GM18499 (cell line): ENCODE data around the gene ASAP2.

Experiments used
- ATAC-seq: cut with Tn5 transposase; IDR thresholded peaks from one replicate; pipeline ENCODE4 v1.9.1; 2021; ENCODE audit warnings: moderate number of reproducible peaks; ENCODE audit not compliant: insufficient read depth, unreplicated experiment

Gene ASAP2

DNA sequence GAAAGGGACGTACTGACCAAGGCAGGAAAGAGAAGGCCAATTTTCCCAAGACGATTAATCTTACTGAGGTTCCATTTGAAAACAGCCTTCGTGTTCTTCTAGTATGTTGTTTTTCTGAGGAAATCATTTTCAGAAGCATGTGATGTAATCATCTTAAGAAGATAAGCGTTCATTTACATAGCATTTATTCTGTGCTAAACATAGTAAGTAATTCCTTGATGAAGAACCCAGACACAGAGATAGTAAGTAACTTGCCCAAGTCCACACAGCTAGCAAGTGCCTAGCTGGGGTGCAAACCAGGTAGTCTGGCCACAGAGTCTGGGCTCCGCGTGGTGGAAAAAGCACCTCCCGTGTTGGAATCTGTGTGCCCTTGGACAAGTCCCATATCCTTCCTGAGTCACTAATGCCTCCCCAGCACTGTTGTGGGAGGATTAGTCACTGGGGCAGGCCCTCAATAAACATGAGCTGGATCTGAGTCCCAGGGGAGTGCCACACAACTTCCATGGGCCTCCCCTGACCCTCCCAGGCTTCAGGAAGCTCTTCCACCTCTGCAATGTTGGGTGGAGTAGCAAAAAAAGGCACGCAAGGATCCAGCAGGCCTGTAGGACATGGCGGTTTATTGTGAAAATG, 26.9 kb upstream of the ASAP2 start:
- no peak for ATAC-seq

DNA sequence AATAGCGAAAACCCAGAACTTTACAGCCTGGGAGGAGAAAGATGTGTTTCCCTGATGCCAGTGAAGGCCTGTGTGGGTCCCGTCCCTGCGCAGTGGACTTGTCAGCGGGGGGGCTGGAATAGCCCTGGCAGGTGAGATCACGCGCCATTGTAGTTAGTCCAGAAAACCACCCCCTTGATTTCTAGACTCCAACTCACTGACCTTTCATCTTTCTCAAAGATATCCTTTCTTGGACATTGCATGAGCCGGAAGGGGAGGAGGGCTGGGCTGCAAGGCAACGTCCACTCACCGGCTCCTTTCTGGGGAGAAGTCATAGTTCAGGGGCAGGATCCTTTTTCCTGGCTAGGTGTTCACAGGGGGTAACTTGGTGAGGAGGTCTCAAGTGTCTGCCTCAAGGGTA, 22.3 kb upstream of the ASAP2 start:
- ATAC-seq: no peak

DNA sequence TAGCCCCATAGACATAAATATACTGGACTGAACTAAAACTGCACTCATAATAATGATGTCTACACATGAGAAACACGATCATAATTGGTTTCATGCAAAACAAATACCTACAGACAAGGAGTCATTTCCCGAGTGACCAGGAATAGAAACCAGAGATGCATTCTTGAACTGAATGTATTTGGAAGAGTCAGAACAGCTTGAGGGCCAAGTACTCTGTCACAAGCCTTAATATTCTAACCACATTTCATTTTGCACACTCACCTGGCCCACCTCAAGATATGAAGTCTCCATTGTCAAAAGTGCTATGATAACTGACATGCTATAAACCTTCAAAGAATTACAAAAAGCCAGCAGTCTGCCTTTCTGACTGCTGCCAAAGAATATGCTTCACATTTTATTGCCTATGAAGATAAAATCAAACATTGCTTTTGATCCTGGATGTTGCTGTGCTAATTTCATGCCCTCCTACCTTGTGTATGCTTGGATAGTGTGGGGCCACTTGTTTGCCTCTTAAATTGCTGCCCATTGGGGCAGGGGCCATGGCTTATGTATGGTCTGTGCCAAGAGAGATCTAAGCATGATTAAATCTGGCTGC, 18.9 kb upstream of the ASAP2 start:
- no peak for ATAC-seq

DNA sequence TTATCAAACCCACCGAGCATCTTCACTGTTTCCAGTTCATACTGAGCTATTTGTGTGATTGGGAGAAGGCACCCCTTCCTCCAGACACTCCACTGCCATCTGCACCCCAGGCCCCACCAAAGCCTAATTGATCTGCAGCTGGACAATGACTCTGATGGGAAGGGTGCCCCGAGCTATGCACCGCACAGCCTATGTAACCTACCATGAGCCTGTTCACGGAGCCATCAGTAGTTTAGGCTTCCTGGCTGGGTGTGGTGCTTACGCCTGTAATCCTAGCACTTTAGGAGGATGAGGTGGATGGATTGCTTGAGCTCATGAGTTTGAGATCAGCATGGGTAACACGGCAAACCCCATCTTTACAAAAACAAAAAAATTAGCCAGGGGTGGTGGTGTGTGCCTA, 17.8 kb upstream of the ASAP2 start:
- ATAC-seq: no peak

DNA sequence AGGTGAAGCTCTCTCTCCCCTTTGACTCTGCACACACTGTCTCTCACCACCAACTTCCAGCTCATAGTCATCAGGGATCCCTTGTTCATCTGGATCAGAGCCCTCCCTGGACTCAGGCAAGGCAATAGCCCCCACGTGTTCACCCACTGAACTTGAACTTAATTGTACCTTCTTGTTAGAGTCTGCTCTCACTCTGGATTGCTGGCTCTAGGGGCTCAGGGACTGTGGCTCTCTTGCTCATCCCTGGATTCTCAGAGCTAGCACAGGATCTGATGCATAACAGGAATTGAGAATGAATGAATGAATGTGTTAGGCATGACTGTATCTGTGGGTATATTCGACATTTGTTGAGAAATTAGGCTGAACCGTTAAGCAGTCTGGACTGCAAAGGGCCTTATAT, 16.7 kb upstream of the ASAP2 start:
- no peak for ATAC-seq

DNA sequence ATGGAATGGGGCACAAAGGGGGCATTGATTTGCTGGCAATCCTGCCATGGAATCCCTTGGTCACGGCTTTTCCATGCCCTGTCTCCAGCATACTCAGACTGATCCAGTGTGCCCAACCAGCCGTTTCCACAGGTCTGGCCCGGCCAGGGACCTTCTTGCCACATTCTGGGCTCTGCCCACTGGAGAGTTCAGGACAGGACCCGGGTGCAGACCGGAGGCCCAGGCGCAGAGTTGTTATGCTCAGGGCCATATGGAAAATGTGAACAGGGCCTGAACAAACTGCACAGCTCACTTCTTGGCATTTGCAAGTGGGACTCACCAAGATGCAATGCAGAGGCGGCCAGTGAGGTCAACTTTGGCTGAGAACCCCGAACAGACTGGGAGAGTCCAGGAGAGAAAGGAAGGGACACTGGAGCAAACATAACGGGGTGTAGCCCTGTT, 15.6 kb upstream of the ASAP2 start:
- no peak for ATAC-seq

DNA sequence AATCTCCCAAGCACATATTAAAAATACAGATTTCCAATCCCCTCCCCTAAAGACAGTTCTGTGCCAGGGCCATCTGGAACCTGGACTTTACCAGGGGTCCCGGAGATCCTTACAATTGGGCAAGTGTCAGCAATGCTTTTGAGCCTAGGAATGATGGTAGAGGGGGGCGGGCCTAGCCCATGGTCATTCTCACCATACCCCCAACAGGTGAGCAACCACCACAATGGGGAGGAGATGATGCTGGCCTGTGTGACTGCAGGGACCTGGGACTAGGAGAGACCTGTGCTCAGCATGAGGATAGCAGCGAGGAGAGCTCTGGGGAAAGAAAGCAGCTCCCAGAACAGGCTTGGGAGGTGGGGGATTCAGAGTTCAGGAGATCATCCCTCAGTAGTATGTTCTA, 13.9 kb upstream of the ASAP2 start:
- no peak for ATAC-seq

DNA sequence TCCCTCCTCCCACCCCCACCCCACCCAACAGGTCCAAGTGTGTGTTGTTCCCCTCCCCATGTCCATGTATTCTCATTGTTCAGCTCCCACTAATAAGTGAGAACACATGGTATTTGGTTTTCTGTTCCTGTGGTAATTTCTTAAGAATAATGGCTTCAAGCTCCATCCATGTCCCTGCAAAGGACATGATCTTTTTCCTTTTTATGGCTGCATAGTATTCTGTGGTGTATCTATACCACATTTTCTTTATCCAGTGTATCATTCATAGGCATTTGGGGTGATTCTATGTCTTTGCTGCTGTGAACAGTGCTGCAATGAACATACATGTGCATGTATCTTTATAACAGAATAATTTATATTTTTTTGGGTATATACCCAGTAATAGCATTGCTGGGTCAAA, 12.3 kb upstream of the ASAP2 start:
- no peak for ATAC-seq

DNA sequence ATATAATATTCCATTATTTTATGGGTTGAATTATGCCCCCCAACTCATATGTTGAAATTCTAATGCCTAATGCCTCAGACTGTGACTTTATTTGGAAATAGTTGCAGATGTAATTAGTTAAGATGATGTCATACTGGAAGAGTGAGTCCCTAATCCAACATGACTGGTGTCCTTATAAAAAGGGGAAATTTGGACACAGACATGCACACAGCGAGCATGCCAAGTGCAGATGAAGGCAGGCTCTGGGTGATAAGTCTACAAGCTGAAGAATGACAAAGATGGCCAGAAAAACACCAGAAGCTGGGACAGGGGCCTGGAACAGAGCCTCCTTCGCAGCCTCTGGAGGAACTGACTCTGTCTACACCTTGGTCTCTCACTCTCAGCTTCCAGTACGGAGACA, 10.0 kb upstream of the ASAP2 start:
- no peak for ATAC-seq

DNA sequence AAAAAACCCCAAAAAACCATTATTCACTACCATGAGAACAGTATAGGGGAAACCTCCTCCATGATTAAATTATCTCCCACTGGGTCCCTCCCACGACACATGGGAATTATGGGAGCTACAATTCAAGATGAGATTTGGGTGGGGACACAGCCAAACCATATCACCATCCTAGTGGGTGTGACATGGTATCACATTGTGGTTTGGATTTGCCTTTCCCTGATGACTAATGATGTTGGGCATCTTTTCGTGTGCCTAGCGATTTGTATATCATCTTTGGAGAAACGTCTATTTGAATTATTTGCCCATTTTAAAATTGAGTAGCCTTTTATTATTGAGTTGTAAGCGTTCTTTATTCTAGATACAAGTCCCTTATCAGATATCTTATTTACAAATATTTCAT, 8.7 kb upstream of the ASAP2 start:
- no peak for ATAC-seq

DNA sequence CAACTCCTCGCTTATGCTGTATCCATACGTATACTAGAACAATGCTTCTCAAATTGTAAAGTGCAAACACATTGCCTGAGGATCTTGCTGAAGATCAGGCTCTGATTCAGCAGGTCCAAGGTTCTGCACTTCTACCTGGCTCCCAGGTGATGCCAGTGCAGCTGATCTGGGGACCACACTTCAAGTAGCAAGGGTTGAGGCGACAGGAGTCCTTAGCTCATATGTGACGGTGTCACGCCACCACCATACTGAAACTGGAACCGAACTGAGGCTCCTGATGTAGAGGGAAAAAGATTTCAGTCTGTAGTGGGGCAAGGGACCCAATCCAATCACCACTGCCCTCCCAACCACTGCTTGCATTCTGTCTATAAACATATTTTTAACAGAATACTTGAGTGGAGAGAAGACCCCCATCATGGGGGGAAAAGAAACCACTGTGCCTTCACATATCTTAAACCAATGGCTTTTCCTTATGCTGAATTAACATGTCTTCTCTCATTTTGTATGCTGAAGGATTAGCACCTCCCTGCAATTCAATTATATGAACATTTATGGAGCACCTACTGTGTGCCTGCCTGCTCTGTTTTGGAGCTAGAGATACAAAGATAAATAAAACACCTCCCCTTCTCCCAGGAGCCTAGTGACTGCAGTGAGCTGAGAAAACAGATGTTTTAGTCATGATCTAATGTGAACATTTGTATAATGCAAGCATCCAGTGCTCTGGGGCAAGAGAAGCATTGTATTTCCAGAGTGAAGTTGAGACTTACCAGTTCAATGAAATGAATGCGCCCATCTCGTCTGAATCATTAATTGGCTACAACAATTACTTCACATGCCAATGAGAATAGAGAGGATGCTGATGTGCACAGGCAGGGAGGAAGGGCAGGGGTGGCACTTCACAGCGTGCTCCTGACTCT, 6.6 kb upstream of the ASAP2 start:
- ATAC-seq: no peak

DNA sequence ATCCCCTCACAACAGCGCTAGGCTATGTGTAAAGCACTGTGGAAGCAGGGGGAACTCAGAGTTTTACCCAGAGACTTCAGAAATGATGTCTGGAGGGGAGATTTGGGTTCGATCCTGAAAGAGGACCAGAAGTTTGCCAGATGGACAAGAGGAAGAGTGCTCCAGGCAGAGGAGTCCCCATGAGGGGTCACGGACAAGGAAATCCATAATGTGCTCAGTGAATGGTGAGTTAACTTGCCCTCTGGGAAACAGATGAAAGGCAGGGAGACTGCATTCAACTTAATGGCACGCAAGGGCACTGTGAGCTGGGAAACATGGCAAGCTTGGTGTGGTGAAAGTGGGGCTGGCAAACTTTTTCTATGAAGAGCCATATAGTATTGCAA, 6.0 kb upstream of the ASAP2 start:
- no peak for ATAC-seq

DNA sequence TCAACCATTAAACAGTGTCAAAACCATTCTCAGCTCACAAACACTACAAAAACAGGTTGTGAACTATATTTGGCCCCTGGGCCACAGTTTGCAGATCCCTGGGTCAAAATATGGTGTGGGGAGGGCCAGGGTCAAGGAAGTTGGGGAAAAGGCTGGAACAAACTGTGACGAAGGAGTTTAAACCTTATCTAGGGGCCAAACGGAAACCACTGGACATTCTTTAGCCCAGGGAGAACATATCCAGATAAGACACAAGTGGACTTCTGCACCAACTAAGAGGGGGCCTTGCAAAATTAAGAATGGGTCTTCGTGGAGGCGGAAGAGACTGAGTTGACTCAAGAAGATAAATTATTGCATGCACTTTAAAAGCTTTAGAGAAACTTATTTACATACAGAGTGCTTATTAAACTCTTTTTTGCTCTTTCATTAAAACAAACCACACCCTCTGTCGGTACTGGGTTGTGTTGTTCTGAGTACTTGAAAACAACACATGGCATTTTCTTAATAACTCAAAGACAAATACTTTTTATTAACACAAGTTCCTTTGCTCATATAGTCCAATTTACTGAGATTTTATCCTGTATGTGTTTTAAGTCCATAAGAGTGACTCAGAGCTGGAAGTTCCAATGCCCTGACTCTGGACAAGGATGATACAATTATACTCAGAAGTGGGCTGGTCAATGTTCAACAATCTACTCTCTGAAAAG, 5.3 kb upstream of the ASAP2 start:
- no peak for ATAC-seq

DNA sequence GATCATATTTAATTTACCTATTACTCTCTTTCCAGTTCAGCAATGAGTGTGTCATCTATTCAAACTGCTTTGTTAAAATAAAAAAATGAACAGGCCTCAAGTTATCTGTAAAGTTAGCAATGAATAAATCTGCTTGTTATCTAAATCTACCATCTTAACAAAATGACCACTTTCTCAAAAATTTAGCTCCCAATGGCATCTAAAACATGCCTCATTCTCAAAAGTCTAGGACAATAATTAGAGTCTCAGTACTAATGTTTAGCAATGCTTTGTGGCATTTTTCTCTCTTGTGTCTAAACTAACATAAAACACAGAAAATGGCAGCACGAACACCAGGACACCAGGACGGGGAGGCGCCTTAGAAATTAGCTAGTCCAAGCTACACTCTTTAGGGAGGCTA, 3.6 kb upstream of the ASAP2 start:
- no peak for ATAC-seq

DNA sequence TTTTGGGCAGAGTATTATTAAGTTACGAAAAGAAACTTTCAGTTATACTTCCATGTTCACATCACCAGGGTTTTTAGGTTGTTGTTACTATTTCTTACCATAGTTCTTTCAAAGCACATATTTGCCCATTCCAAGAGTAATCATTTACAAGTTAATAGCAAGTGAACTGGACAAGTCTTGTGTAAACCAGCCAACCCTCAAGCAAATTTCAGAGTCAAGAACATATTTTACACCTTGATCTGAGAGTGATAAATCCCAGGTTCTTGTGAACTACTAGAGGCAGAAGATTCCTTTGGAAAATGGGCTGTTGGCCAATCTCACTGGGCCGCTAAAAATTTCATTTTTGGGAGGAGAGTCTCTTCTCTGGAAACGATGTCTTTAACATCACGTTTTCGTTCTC, 2.7 kb upstream of the ASAP2 start:
- no peak for ATAC-seq

DNA sequence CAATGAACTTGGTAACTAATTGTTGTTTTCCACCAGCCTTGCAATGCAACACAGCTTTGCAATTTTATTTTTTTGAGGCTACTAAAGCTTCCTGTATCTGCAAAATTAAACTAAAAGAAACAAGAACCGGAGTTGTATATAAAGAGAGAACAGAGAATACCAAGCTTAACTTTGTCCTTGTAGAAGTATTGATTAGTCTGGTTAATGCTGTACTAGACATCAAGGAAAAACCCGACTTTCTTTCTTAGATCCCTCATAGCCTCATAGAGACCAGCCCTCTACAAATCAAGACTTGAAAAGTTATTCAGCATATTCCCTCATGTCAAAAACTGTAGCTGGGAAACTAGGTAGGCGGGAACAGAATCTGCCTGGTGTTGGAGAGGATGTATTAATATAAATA, 1.7 kb upstream of the ASAP2 start:
- no peak for ATAC-seq

DNA sequence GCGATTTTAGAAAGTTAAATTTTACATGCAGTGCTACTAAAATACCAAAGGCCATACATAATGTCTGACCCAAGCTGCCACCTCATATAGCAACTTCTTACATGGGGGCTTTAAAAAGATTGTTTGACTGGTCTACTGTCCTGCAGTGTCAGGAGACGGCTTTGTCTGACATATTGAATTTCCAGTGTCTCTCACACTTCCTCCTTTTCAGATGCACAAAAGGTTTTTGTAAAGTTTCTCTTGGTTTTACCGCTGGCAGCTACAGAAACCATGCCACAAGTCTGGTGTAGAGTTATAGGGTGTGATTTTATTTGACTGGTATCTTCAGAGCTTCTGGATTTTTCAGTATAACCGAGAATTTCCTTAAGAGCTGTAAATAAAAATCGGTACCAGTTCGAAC, 1.1 kb upstream of the ASAP2 start:
- ATAC-seq: no peak

DNA sequence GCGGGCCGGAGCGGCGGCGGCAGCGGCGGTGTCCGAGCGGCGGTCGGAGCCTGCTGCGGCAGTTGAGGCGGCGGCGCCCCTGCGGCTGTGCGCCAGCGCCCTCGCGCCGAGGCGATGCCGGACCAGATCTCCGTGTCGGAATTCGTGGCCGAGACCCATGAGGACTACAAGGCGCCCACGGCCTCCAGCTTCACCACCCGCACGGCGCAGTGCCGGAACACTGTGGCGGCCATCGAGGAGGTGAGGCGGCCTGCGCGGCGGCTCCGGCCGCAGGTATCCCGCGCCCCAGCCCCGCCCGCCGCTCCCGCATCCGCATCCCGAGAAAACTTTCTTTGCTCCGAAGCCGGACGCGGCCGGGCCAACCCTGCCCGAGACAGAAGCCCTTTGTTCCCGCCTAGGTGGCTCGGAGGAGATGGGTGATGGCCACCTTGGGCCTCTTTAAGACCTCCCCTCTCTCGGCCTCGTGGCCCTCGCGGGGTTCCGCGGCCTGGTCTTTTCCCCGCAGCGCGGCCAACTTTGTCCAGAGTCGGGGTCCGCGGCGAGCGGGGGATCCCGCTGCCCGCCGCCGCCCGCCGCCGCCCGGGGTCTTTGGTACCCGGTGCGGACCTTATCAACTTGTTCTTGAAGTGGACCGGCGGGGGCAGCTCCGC, 504 bp downstream of the ASAP2 start:
- ATAC-seq: no peak

DNA sequence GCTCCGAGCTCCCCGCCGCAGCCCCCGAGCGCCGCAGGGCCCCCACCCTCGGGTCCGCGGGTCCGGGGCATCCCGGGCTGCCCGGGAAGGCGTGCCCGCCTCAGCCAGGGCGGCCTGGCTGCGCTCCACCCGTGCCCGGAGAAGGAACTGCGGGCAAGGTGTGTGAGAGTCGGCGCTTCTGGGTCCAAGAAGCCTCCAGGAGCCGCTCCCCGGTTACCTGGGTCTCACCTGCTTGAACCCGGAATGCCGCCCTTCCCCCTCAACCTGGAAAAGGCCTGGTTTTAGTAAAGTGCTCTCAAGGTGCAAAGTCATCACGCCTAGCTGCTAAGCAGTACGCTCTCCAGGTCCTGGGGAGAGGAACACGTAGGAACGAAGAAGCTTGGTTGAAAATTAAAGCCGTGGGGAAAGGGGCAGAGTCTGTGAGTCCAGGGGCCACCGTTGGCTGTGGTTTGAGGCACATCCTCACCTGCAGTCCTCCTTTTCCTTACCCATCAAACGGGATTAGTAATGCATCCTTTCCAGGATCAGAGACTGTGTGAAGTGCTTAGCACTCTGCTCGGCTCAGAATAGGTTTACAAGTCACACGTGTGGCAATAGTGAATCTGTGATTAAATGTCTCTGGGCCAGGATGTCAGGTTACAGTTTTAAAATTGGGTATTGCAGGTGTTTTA, 1.2 kb downstream of the ASAP2 start:
- no peak for ATAC-seq

DNA sequence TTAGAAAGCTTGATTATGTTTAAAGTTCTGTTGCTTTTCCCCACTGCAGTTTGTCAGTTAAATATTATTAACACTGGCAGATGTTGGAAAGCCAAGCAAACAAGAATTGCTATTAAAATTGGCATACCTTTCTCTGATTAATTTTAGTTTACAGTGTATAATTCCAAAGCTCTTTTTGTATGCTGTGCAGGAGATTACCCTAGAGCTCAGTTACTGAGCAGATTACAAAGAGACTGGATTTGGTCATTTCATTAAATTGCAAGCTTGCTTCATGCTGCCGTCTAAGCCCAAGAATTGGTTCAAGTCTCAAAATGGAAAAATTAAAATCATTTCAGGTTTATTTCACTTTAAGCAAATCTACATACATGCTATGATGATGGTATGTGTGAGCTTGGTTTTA, 2.3 kb downstream of the ASAP2 start:
- no peak for ATAC-seq
